Measurements from ENCODE around the gene PTCSC3.
A peak's percentile ranks its signal among the peaks of the same experiment; 100 is the strongest.

Gene PTCSC3

DNA sequence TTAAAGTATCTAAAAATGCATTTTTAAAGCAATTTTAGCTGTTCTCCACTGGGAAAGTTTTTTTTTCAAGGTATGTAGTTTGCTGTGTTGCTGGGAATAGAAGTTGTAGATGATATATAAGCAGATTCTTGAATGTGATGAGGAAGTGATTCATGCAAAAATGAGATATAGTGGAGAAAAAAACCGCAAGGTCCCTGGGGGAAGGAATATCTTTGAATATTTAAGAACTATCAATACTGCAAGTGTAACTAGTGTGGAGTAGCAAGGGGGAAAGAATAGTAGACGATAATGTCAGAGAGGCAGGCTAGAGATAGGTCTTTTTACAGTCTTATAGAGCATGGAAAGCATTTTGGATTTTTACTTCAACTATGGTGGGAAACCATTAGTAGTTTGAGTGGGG, 42.5 kb downstream of the PTCSC3 start:
- Histone ChIP-seq H3K27me3 (replicated peaks) (no peaks in the 10 kb centered on the region), H3K4me3 (ENCODE audit: low read depth, low read length) (no peak overlapping the region), H3K27ac (no peak overlapping the region), H3K36me3 (replicated peaks) (no peaks in the 10 kb centered on the region)
- peak; percentile 1 for DNase-seq
- TF ChIP-seq, protein P1, sequence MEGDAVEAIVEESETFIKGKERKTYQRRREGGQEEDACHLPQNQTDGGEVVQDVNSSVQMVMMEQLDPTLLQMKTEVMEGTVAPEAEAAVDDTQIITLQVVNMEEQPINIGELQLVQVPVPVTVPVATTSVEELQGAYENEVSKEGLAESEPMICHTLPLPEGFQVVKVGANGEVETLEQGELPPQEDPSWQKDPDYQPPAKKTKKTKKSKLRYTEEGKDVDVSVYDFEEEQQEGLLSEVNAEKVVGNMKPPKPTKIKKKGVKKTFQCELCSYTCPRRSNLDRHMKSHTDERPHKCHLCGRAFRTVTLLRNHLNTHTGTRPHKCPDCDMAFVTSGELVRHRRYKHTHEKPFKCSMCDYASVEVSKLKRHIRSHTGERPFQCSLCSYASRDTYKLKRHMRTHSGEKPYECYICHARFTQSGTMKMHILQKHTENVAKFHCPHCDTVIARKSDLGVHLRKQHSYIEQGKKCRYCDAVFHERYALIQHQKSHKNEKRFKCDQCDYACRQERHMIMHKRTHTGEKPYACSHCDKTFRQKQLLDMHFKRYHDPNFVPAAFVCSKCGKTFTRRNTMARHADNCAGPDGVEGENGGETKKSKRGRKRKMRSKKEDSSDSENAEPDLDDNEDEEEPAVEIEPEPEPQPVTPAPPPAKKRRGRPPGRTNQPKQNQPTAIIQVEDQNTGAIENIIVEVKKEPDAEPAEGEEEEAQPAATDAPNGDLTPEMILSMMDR (IDR thresholded peaks at IDR 0.05; ENCODE audit: low read depth, low read length, missing control alignments), result no peak
- in situ Hi-C loops (cut with HindIII; ENCODE audit: low pct_ligation_motif_present, low sequenced_read_pairs), result no loop called here

GRCh38 chr14:36132826-36133225, 43.7 kb downstream of the PTCSC3 start:
- H3K4me3 ChIP-seq (ENCODE audit: low read depth, low read length), result no peak overlapping the region
- no peak for DNase-seq
- TF ChIP-seq, protein P1 (IDR thresholded peaks at IDR 0.05; ENCODE audit: low read depth, low read length, missing control alignments), result no peak
- H3K27ac ChIP-seq, result no peak overlapping the region
- in situ Hi-C loops (cut with HindIII; ENCODE audit: low pct_ligation_motif_present, low sequenced_read_pairs), result no loop called here
- no peaks in the 10 kb centered on the region for H3K36me3 ChIP-seq (replicated peaks)
- H3K27me3 ChIP-seq (replicated peaks), result no peaks in the 10 kb centered on the region

DNA sequence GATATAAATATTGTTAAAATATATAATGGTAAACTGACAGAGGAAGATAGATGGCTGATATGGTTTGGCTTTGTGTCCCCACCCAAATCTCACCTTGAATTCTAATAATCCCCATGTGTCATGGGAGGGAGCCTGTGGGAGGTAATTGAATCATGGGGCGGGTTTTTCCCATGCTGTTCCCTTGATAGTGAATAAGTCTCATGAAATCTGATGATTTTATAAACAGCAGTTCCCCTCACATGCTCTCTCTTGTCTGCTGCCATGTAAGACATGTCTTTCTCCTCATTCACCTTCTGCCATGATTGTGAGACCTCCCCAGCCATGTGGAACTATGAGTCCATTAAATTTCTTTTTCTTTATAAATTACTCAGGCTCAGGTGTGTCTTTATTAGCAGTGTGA, 46.3 kb downstream of the PTCSC3 start:
- TF ChIP-seq, protein P1 (IDR thresholded peaks at IDR 0.05; ENCODE audit: low read depth, low read length, missing control alignments), result no peak
- in situ Hi-C loops (cut with HindIII; ENCODE audit: low pct_ligation_motif_present, low sequenced_read_pairs), result no loop called here
- Histone ChIP-seq H3K27me3 (replicated peaks) (no peaks in the 10 kb centered on the region), H3K36me3 (replicated peaks) (no peaks in the 10 kb centered on the region), H3K4me3 (ENCODE audit: low read depth, low read length) (no peak overlapping the region), H3K27ac (no peak overlapping the region)
- DNase-seq, result no peak

- Histone ChIP-seq H3K4me3 (ENCODE audit: low read depth, low read length) (no peak overlapping the region), H3K36me3 (replicated peaks) (no peaks in the 10 kb centered on the region), H3K27ac (no peak overlapping the region), H3K27me3 (replicated peaks) (no peaks in the 10 kb centered on the region)
- TF ChIP-seq, protein P1 (IDR thresholded peaks at IDR 0.05; ENCODE audit: low read depth, low read length, missing control alignments), result no peak
- no peak for DNase-seq
- in situ Hi-C loops (cut with HindIII; ENCODE audit: low pct_ligation_motif_present, low sequenced_read_pairs), result no loop called here
Observed at GRCh38 chr14:36129181-36129580, 47.3 kb downstream of the PTCSC3 start.

DNA sequence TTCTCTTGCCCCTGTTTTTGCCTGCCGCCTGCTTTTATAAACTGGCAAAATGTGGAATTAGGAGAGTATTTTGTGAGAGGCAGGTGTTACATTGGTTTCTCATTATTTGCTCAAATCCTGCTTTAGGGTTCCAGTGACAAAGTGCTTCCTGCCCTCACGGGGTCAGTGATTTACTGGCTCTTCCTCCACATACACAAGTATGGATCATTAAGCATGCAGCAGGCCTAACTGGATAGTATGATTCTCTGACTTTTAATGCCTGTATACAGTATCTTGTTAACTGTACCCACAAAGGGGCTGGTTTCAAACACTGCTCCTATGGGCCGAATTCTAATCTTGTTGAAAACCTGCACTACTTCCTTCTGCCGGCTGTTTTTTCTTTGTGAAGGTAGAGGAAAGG, 63.2 kb downstream of the PTCSC3 start:
- Histone ChIP-seq H3K4me3 (ENCODE audit: low read depth, low read length) (no peak overlapping the region), H3K36me3 (replicated peaks) (no peaks in the 10 kb centered on the region), H3K27ac (no peak overlapping the region), H3K27me3 (replicated peaks) (no peaks in the 10 kb centered on the region)
- in situ Hi-C loops (cut with HindIII; ENCODE audit: low pct_ligation_motif_present, low sequenced_read_pairs), result no loop called here
- TF ChIP-seq, protein P1 (IDR thresholded peaks at IDR 0.05; ENCODE audit: low read depth, low read length, missing control alignments), result no peak
- no peak for DNase-seq

DNA sequence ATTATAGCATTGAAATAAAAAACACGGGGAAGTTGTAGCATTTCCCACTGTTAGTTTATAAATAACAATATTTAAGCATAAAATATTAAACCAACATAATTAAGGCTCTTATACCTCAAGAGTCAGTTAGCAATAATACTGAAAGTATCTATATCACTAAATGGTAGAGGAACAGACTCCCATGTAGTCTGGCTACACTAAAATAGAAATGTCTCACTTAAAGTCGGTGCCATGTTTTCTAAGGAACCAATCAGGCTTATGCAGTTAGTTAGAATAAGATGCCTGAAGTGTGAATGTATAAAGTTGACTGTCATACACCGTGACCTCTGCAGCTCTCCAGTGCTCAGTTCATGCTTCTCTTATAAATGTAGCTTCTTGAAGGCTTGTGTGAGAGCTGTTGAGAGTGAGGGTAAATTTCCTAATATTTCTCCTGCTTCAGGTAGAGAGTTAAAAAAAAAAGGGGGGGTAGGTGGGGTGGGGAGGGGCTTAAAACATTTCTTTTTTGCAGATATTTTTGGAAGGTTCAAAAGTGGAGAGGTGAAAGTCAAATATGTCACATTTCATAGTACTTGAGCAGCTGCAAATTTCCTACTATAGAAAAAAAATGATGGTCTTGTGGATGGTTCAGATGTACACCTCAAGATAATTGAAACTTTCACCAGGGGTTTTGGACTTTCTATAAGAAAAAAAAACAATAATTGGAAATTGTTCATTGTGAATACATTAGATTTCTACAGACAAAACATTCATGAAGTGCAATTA, 64.5 kb downstream of the PTCSC3 start:
- DNase-seq, result no peak

More for the DNA sequence above, 64.5 kb downstream of the PTCSC3 start:
- Histone ChIP-seq H3K27me3 (replicated peaks) (no peaks in the 10 kb centered on the region), H3K27ac (no peak overlapping the region), H3K4me3 (ENCODE audit: low read depth, low read length) (no peak overlapping the region), H3K36me3 (replicated peaks) (no peaks in the 10 kb centered on the region)
- in situ Hi-C loops (cut with HindIII; ENCODE audit: low pct_ligation_motif_present, low sequenced_read_pairs), result no loop called here
- TF ChIP-seq, protein P1 (IDR thresholded peaks at IDR 0.05; ENCODE audit: low read depth, low read length, missing control alignments), result no peak
